GM18868 (cell line): ENCODE results near the gene SNRPB2.
A peak's percentile ranks its signal among the peaks of the same experiment; 100 is the strongest.

ENCODE experiments used
- ATAC-seq: cut with Tn5 transposase; IDR thresholded peaks from one replicate; pipeline ENCODE4 v1.9.1; 2021; ENCODE audit warnings: mild to moderate bottlenecking, moderate library complexity; ENCODE audit not compliant: unreplicated experiment

SNRPB2 gene

DNA sequence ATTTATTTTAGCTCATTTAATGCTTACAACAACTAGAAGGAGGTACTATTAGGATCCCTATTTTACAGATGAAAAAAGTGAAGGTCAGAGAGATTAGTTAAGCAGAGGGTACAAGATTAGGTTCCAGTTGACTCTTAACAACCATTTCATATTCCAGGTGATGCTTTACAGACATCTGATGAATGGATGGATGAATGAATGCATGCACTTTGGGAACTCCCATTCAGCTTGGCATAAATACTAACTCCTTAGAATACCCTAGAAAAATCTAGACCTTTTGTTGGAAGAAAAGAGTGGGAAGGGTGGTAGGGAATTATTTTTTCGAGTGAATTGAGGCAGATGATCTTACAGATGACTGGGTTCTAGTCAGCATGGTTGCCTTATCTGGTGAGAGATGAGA, 746 bp upstream of the SNRPB2 start:
- no peak for ATAC-seq

DNA sequence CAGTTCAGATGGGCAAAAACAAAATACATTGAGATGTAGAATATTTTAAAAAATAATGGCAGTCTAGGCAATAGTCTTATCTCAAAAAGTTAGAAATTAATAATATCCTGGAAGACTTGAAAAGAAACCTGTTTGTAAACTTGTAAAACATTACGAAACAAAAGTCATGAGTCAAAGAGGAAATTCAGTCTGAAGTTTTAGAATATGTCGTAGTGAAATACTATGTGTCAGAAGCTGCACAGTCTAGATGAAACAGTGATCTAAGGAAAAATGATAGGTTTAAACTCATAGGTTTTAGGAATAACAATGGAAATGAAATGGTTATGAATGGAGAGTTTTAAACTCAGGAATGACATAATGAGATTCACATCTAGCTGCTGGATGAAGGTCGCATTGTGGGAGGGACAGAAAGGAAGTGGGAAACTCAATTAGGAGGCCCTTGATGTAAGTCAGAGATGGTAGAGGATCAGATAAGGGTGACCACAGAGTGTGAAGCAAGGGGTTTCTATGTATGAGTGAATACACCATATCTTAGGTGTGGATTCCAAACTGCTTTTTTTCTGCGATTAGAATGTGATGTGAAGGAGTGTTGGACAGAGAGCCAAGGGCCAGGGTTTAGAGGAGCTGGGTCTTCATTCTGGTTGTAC, 2.8 kb downstream of the SNRPB2 start:
- no peak for ATAC-seq

DNA sequence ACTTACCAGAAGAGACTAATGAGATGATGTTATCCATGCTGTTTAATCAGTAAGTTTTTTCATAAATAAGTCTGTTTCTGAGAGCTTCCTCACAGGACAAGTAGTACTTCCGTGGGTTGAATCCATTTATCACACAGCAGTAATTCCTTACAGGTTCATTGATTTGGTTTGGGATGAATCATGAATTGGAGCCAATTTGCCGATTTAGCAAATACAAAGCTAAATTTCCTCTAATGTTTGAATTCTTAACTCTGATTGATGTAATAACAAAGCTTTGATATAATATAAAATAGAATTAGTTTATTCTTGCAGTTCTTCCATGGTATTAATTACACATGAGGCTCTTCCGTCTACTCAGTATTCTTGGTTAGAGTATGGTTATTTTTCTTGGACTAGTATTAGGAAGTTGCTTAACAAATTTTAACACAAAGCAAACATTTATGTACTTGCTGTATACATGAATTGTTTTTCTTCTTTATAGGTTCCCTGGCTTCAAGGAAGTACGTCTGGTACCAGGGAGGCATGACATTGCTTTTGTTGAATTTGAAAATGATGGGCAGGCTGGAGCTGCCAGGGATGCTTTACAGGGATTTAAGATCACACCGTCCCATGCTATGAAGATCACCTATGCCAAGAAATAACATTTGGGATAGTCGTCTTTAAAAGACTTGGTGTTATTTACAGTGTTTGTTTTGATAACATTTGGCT, 10.7 kb downstream of the SNRPB2 start:
- ATAC-seq, result no peak

DNA sequence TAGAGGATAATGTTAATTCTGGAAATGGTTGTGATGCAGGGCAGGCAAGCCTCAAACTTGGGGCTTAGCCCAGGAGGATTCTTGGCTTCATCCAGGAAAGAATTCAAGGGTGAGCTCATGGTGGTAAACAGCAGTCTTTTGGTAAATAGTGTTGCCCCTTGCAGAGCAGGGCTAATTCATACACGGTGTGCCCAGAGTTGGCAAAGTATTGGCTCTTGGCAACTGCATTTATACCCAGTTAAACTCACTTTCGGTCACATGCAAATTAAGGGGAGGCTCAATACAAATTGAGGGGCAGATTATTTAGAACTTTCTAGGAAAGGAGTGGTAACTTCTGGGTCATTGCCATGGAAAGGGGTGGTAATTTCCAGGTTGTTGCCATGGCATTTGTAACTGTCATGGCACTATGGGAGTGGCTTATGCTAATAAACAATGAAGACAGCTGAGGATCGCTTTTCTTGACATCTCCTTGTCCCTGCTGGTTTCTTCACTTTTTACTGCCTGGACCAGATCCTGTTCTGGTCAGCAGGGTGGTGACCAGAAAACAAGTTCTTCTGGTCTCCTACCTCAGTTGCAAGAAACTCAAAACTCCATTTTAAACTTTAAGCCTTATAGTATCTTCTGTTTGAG, 14.5 kb downstream of the SNRPB2 start:
- no peak for ATAC-seq

DNA sequence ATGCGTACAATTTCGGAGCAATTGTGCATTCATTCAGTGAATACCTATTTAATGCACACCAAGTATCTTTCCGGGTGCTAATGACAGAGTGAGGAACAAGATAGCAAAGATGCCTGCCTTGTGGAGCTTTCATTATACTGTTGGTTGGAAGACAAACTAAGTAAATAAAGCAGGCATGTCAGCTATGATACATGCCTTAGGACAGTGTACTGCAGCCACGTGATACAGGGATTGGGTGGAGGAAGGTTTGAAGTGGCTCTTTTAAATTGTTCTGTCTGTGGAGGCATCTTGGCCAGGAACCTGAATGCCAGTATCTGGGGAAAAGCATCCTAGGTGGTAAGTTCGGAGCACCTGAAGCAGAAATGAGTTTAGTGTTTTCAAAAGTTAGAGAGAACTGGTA, 15.4 kb downstream of the SNRPB2 start:
- ATAC-seq, result no peak

DNA sequence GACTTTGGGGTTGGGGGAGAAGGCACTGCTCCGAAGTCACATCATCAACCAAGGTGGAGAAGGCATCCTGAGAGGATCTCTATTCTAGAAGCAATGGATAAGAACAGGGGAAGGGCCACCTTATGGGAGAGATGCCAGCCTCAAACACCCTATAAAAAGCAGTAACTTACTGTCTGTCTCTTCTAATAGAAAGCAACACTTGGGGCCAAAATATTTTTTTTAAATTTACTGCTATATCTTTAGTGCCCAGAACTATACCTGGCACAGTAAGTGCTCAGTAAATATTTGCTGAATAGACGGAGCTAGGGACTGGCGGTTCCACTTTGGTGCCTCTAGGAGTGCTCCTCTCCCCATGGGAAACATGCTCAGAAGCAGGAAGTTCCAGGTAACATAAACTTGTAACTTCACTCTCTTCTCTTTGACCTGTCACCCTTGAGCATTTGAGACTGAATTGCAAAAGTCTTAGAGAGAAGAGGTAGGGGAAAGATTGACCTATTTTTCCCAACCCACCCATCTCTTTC, 17.5 kb downstream of the SNRPB2 start:
- ATAC-seq, result no peak

DNA sequence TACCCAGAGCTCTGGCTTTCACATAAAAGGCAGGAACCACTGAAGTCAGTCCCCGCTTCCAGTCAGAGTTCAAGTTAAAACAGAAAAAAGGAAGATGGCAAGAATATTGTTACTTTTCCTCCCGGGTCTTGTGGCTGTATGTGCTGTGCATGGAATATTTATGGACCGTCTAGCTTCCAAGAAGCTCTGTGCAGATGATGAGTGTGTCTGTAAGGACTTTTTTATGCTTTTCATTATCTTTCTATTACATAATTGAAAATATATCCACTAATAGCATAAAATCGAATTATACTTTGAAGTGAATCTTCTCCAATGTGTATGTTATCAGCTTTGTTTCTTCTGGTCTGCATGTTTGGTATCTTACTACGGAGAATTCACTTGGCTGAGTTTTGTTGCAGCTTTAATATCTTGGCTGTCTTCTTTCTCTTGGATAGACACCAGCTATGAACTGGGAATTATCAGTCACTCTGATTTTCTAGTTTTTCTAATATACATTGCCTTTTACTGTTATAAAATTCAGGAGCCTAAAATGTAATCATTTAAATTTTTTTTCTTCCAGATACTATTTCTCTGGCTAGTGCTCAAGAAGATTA, 18.6 kb downstream of the SNRPB2 start, which contains the start of gene OTOR:
TSS of gene OTOR (plus strand) at position 51 of the 593 bp plus-strand sequence. CDS start at position 95, 44 bp downstream.
- no peak for ATAC-seq

DNA sequence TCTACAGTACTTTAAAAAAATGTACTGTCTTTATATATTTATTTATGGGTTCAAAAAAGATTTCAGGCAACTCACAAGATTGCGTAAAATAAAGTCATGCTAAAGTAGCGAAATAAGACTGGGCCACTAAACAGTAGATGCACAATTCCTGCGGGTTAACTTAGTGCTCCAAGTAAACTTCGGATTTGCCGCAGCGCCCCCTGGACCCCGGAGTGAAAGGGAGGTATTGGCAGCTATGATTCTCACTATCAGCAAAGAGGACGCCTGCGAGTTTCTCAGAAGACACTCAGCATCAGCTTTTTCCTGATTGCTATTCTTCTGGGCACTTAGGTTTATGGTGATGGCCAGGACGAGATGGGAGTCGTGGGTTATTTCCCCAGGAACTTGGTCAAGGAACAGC, 19.7 kb downstream of the SNRPB2 start:
- no peak for ATAC-seq

DNA sequence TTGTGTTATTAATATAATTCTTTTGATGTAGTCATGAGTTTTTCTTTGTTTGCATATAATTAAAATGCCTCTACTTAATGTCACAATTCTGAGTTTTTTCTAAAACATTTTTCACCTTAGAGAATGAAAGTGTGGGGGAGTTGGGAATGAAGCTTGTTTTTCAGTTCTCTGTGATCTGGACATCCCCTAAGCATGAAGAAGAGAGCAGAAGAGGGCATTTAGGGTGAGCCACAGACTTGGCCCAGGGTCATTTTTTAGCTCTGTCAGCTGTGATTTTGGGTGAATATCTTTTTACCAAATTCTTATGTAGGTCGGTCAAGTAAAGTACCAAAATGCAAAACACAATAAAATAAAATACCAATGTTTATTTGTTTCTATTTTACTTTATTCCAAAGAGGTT, 22.3 kb downstream of the SNRPB2 start:
- no peak for ATAC-seq

DNA sequence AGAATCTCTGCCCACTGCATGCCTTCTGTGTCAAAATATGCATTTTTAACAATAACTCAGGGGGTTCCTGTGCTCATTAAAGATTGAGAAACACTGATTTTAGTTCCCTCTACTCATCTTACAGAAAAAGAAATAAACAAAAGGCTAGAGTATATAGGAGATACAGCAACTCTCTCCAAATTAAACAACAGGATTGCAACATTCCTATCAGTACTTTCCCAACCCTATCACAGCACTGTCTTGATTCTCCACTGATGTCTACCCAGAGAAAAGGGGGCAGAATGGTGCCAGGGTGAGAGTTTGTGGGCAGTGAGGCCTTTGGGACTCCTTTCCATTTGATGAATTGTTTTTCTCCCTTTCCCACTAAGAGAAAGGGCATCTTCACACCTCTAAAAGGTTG, 23.1 kb downstream of the SNRPB2 start:
- ATAC-seq, result no peak

DNA sequence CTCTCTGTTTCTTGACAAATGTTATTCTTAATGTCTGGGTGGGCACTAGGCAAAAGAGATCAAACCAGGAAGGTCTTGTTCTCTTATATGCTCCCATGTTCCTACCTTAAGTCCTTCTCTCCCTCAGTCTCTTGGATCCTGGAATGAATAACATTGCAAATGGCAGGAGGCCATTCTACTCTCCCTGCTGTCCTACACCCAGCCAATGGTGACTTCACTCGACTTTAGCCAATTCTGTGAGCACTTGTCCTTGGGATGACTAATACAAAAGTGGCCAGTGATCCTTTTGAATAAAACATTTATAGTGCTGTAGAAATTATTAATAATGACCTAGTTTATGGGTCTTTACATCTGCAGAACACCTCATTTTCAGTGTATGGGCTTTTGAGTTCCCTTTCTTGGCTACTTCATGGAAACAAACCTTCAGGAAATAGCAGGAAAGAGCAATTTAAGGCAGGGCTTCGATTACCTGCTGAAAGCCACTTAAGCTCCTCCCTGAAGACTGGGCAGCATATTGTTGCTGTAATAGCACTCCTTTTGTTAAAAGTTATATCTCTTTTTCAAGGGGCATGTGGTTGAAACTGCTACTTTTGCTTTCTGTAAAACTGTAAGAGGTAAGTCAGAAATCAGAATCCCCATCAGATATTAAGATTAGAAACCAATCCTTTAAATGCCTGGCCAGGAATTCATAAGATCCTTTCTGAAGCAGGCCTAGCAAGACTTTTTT, 28.8 kb downstream of the SNRPB2 start:
- ATAC-seq, result peak; percentile 72

DNA sequence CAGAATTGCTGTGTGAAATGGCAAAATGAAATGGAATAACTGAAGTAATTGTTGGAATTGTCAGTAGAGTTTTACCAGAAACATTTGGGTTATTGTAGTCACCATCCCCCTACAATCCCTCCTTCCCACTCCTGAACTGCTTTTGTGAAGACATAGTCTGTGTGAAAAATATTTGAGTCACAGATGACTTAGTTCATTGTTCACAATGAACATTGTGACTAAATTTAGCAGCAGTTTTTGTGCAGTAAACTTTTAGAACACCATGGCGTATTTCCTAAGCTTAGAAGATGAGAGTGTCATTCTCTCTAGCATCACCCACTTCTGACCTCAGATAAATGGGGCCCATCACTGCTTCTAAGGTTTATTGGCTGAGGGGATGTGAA, 29.3 kb downstream of the SNRPB2 start:
- ATAC-seq, result peak; percentile 27

DNA sequence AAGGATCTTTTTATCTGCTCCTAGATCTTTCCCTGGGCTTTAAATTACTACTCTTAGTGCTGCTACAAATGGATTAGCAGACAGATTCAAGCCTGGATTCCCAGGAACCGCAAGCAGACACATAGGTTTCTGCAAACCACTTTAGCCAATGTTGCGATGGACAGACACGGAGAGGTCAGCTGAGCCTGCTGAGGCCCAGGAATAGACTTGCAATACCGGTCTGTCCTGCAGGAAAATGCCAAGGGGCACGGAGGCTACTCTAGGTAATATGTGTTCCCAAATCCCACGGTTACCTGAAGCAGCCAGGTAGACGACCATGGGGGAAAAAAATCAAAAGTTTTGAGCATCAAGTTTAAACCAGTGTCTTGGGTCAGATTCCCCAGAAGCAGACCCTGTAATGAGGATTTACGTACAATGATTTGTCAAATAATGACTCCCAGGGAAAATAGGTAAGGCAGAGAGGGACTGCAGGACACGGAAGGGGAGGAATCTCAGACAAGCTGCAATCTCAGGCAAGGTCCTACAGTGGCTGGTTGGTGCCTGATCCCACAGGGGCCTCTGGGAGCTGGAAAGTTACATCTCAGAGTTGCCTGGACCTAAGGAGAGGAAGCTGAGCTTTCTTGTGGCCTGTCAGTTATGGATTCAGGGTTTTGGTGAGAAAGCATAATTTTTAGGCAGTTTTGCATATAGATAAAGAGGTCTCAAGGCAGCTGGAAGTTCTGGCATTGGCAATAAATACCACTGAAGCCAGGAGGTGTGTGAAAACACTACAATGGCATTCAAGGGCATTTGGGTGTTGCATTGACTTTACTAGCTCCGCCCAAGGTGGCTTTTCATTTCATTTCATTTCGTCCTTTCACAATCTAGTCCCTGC, 30.8 kb downstream of the SNRPB2 start:
- ATAC-seq, result no peak

DNA sequence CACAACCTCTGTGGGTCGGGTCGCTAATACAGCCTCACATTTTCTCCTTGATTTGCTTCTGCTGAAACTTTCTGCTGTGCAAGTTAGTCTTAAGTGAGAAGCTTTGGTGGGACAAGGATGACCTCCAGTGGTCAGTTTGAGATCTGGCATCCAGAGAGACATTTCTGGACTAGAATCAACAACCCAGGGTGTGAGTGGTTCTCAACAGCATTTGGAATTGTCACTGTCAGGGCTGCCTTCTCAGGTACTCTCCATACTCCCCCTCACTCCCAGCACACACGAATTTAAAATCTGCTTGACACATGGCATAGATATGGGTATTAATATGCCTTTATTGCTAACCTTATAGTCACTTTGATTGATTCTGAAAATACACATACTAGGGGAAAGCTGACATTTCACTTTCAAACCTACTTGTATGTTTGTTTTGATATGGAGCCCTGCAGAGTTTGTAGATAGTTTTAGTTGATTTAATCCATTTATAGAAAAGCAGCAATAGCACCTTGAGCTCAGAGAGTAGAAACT, 31.5 kb downstream of the SNRPB2 start:
- peak; percentile 76 for ATAC-seq

DNA sequence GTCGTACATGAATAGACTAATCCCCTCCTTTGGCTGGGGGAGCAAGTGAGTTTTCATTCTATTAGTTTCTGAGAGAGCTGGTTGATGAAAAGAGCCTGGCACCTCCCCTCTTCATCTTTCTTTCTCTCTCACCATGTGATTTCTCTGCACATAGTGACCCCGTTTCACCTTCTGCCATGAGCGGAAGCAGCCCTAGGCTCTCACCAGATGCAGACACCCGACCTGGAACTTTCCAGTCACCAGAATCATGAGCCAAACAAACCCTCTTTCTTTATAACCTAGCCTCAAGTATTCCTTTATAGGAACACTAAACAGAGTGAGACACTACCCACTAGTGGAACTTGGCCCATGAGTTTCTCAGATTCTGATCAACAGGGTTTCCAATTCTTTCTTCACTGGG, 34.7 kb downstream of the SNRPB2 start:
- ATAC-seq, result no peak

DNA sequence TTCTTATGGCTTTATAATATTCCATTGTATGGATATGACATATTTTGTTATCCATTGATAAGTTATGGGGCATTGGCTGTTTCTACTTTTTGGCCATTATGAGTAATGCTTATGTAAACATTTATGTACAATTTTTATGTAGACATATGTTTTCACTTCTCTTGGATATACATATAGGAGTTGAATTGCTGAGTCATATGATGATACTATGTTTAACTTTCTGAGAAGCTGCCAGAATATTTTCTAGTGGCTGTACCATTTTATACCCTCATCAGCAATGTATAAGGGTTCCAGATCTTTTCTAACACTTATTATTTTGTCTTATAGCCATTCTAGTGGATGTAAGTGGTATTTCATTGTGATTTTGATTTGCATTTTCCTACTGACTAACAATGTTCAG, 41.4 kb downstream of the SNRPB2 start:
- no peak for ATAC-seq

DNA sequence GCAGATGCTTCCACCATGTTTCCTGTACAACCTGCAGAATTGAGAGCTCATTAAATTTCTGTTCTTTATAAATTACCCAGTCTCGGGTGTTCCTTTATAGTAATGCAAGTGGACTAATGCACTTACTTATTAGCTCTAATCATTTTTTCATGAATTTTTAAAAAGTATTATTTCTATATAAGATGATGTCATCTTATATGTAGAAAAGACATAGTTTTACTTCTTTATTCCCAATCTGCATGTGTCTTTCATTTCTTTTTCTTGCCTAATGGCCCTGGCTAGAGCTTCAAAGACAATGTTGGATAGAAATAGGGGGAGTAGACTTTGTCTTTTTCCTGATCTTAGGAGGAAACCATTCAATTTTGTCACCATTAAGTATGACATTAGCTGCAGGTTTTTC, 46.1 kb downstream of the SNRPB2 start:
- ATAC-seq, result no peak

DNA sequence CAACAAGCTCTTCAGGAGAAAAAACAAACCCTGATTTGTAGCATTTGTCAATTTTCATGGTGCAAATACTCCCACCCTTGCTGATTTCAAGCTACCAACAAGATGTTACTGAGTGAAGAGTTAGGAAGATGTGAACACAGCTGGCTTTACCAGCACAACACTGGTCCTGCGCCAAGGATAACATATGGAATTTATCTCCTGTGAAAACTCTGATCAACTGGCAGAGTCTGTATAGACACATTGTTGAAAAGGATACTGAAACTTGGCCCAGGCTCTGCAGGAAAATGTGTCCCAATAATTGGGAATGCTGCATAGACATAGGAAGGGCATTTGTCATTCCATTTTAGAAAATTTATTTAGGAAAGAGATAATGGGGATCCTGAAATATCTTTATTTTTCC, 47.3 kb downstream of the SNRPB2 start:
- no peak for ATAC-seq

DNA sequence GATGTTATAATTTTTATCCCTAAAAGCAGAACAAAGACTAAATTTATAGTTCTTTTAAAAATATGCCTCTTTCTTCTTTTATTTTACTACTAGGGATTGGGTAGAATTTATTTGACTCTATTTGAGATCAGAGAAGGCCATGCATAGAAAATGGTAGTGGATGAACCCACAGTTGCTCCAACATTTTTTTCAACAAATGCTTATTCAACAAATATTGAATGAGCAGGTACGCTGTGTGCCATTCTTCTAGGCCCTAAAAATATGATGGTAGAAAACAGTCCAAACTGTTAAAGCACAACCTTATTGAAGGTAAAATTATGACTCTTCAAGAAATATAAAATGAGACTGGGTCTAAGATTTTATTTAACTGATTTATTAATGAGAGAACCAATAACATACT, 48.3 kb downstream of the SNRPB2 start:
- ATAC-seq, result no peak

DNA sequence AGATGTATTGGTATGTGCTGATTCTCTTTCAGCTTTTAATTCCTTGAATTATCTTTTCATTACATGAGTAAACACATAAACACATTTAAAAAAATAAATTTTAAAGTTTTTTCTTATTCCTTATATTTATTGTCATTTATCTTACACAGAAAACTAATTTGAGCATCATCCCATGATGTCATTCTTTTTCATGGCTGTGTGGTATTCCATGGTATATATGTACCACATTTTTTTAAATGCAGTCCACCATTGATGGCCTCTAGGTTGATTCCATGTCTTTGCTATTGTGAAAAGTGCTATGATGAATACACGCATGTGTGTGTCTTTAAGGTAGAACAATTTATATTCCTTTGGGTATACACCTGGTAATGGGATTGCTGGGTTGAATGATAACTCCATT, 51.7 kb downstream of the SNRPB2 start:
- ATAC-seq, result no peak
